ENCODE data around the gene PSMD1.

GRCh38 chr2:231200805-231201474, 144.3 kb downstream of the PSMD1 start:
- TF ChIP-seq POLR2A (IDR thresholded peaks at IDR 0.05; ENCODE audit: low read depth) (no peak), CTCF (IDR thresholded peaks at IDR 0.05) (no peak), EP300 (IDR thresholded peaks at IDR 0.05) (no peak), POLR2AphosphoS5 (IDR thresholded peaks at IDR 0.05) (peak in 1 of 2 donors; percentile 28)

Data from esophagus muscularis mucosa (tissue), 4 donors.